ENCODE measurements around the gene HDAC4. TPM values are rescaled to one million over a fixed set of nuclear protein-coding genes. Genes with fewer than 3 reads are reported as not detected.

Gene HDAC4
- total RNA-seq, 1 experiment from 2014 or later = 47.6 TPM

DNA sequence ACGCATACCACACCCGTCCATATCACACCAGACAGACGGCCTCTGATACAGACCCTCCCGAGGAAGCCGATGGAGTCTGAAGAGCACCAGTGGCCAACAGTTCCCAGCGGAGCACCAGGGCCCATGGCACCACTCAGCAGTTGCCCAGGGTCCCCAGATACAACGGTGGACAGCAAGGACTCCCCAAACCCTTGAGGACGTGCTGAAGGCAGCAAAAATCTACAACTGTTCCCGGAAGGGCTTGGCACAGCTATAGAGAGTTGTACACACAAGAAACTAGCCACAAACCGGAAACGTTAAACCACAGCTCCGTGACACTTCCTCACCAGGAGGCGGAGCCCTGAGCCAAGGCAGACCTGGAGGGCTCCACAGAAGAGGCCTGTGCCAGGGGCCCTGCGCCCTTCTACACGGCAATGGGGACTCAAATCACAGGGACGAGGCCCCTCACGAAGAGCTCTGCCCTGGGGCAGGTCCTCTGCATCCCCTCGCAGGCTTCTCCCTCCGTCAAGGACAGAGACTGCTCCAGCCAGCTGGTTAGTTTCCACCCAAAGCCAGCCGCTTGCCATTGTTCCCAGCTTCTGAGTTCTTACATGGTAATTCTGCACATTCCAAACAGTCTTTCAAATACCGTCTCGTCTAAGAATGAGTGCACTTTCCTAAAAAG, 133.4 kb downstream of the HDAC4 start:
- TF ChIP-seq SIN3A (IDR thresholded peaks at IDR 0.05; ENCODE audit: low read depth) (no peak), ZFX (IDR thresholded peaks at IDR 0.05) (no peak), CEBPB (IDR thresholded peaks at IDR 0.05; ENCODE audit: low read depth) (no peak), FOSL1 (IDR thresholded peaks at IDR 0.05; ENCODE audit: low read depth) (no peak), POLR2A (IDR thresholded peaks at IDR 0.05; ENCODE audit: borderline replicate concordance, extremely low read depth, insufficient read depth, insufficient read length) (no peak), EGR1 (IDR thresholded peaks at IDR 0.05; ENCODE audit: low read depth) (no peak), TCF7L2 (IDR thresholded peaks at IDR 0.05; ENCODE audit: borderline replicate concordance, extremely low read depth, insufficient read depth, insufficient read length) (no peak), SRF (IDR thresholded peaks at IDR 0.05; ENCODE audit: low read depth) (no peak), POLR2AphosphoS5 (IDR thresholded peaks at IDR 0.05; ENCODE audit: low read depth, low read length) (peak; percentile 73), RAD21 (IDR thresholded peaks at IDR 0.05; ENCODE audit: low read depth) (no peak), YY1 (IDR thresholded peaks at IDR 0.05; ENCODE audit: extremely low read depth, insufficient replicate concordance, low read depth, low read length) (peak; percentile 42), JUND (IDR thresholded peaks at IDR 0.05) (no peak), SP1 (IDR thresholded peaks at IDR 0.05; ENCODE audit: low read depth) (no peak), EZH2 (IDR thresholded peaks at IDR 0.05) (no peak), EZH2phosphoT487 (IDR thresholded peaks at IDR 0.05; ENCODE audit: borderline replicate concordance) (no peak)
- TF ChIP-seq, protein P1, sequence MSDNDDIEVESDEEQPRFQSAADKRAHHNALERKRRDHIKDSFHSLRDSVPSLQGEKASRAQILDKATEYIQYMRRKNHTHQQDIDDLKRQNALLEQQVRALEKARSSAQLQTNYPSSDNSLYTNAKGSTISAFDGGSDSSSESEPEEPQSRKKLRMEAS (IDR thresholded peaks at IDR 0.05) = no peak
- TF ChIP-seq, protein P2, sequence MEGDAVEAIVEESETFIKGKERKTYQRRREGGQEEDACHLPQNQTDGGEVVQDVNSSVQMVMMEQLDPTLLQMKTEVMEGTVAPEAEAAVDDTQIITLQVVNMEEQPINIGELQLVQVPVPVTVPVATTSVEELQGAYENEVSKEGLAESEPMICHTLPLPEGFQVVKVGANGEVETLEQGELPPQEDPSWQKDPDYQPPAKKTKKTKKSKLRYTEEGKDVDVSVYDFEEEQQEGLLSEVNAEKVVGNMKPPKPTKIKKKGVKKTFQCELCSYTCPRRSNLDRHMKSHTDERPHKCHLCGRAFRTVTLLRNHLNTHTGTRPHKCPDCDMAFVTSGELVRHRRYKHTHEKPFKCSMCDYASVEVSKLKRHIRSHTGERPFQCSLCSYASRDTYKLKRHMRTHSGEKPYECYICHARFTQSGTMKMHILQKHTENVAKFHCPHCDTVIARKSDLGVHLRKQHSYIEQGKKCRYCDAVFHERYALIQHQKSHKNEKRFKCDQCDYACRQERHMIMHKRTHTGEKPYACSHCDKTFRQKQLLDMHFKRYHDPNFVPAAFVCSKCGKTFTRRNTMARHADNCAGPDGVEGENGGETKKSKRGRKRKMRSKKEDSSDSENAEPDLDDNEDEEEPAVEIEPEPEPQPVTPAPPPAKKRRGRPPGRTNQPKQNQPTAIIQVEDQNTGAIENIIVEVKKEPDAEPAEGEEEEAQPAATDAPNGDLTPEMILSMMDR (IDR thresholded peaks at IDR 0.05 in 2 of 3, conservative IDR thresholded peaks at IDR 0.05 in 1 of 3; ENCODE audit: borderline replicate concordance in 1 of 3, insufficient read depth in 1 of 3, low read depth in 2 of 3, low read length in 2 of 3) = peak in 2 of 3 experiments; percentile 47 to 48; a peak in 4 of 6 replicates
- TF ChIP-seq, protein P3, sequence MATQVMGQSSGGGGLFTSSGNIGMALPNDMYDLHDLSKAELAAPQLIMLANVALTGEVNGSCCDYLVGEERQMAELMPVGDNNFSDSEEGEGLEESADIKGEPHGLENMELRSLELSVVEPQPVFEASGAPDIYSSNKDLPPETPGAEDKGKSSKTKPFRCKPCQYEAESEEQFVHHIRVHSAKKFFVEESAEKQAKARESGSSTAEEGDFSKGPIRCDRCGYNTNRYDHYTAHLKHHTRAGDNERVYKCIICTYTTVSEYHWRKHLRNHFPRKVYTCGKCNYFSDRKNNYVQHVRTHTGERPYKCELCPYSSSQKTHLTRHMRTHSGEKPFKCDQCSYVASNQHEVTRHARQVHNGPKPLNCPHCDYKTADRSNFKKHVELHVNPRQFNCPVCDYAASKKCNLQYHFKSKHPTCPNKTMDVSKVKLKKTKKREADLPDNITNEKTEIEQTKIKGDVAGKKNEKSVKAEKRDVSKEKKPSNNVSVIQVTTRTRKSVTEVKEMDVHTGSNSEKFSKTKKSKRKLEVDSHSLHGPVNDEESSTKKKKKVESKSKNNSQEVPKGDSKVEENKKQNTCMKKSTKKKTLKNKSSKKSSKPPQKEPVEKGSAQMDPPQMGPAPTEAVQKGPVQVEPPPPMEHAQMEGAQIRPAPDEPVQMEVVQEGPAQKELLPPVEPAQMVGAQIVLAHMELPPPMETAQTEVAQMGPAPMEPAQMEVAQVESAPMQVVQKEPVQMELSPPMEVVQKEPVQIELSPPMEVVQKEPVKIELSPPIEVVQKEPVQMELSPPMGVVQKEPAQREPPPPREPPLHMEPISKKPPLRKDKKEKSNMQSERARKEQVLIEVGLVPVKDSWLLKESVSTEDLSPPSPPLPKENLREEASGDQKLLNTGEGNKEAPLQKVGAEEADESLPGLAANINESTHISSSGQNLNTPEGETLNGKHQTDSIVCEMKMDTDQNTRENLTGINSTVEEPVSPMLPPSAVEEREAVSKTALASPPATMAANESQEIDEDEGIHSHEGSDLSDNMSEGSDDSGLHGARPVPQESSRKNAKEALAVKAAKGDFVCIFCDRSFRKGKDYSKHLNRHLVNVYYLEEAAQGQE (IDR thresholded peaks at IDR 0.05; ENCODE audit: low read depth) = no peak
- peak overlapping the region; percentile 50 for H3K9ac ChIP-seq (ENCODE audit: low read length)
- intact Hi-C loops (cut with micrococcal nuclease) = loop anchor here (5.0 kb wide), 4 partner anchors 130 to 725 kb away; no protein-coding TSS in a partner anchor
- peaks cover 80% of the 10 kb centered on the region for H3K79me2 ChIP-seq (ENCODE audit: insufficient read depth, low read length)
- DNase-seq (ENCODE audit: low read depth, low spot score) = peak; percentile 53
- ChIA-PET RAD21 (ENCODE audit: low non-redundant PET in 1 of 2, low total read pairs in 2 of 2, uncharacterized antibody in 2 of 2, unreplicated experiment in 2 of 2) (no interaction called here), CTCF (interaction anchor here (0.7 to 0.9 kb wide), 2 partner anchors 20 to 754 kb away, joined by 3 read pairs; no protein-coding TSS in a partner anchor), POLR2A (interaction anchor here (1.0 to 1.6 kb wide), 3 partner anchors 11 to 20 kb away, joined by 4 to 12 read pairs (median 5); no protein-coding TSS in a partner anchor)
- H3K9me2 ChIP-seq (ENCODE audit: insufficient read depth) = no peaks in the 10 kb centered on the region
- ATAC-seq = peak; percentile 80
- BruUV-seq (replicated peaks) = no TSS peak
- H3K27ac ChIP-seq (ENCODE audit: low read depth, low read length) = peak overlapping the region; percentile 81
- H2AFZ ChIP-seq (ENCODE audit: low read depth, low read length, poor library complexity, severe bottlenecking) = no peak overlapping the region
- H3K36me3 ChIP-seq (ENCODE audit: control insufficient read depth in 1 of 2, insufficient read depth in 2 of 2, low read length in 2 of 2) = no peaks in the 10 kb centered on the region
- H4K20me1 ChIP-seq (ENCODE audit: insufficient read depth) = no peaks in the 10 kb centered on the region
- H3K4me1 ChIP-seq (ENCODE audit: control insufficient read depth in 1 of 2, insufficient read depth in 2 of 2, low read length in 2 of 2) = peaks cover 55 to 85% of the 10 kb centered on the region in 2 experiments
- H3K9me3 ChIP-seq (ENCODE audit: control insufficient read depth in 1 of 2, insufficient read depth in 1 of 2, low read depth in 1 of 2, low read length in 2 of 2) = no peaks in the 10 kb centered on the region
- no peaks in the 10 kb centered on the region for H3K27me3 ChIP-seq (ENCODE audit: insufficient read depth, low read length)
- H3K4me3 ChIP-seq (replicated peaks in 1 of 2; ENCODE audit: low read depth in 1 of 2, low read length in 2 of 2) = peak overlapping the region; percentile 44 to 46
- H3K4me2 ChIP-seq (ENCODE audit: low read length) = peak overlapping the region; percentile 72
